Measurements from ENCODE around the gene TPBG.

Gene TPBG

GRCh38 chr6:82371799-82372546 is 8.4 kb downstream of the TPBG start:
- ChIA-PET POLR2A (interaction anchor here (0.6 to 0.7 kb wide), 2 partner anchors 9 to 47 kb away, joined by 3 to 4 read pairs; no protein-coding TSS in a partner anchor), CTCF (interaction anchor here (0.8 kb wide), 2 partner anchors 102 to 115 kb away, joined by 3 read pairs; no protein-coding TSS in a partner anchor)
- TF ChIP-seq ZNF19 (tag by site-specific recombination; IDR thresholded peaks at IDR 0.05; ENCODE audit: low read depth) = no peak
- TF ChIP-seq SP3 (tag by site-specific recombination; IDR thresholded peaks at IDR 0.05) = no peak
- no peak for TF ChIP-seq ZNF184 (tag by site-specific recombination; IDR thresholded peaks at IDR 0.05)
- TF ChIP-seq ZFP37 (tag by site-specific recombination; IDR thresholded peaks at IDR 0.05) = no peak
- no peak for TF ChIP-seq ZNF302 (tag by site-specific recombination; IDR thresholded peaks at IDR 0.05; ENCODE audit: low read depth)
- no peak for TF ChIP-seq ZNF426 (tag by site-specific recombination; IDR thresholded peaks at IDR 0.05)
- no peak for TF ChIP-seq ZNF174 (tag by site-specific recombination; IDR thresholded peaks at IDR 0.05)
- TF ChIP-seq KLF10 (tag by site-specific recombination; IDR thresholded peaks at IDR 0.05) = no peak
- TF ChIP-seq ZBTB6 (tag by site-specific recombination; IDR thresholded peaks at IDR 0.05) = no peak
- no peak for TF ChIP-seq ZNF114 (tag by site-specific recombination; IDR thresholded peaks at IDR 0.05)
- TF ChIP-seq SCRT2 (tag by site-specific recombination; IDR thresholded peaks at IDR 0.05) = no peak
- TF ChIP-seq ZNF530 (tag by site-specific recombination; IDR thresholded peaks at IDR 0.05; ENCODE audit: low read depth) = no peak
- TF ChIP-seq ZFP41 (tag by site-specific recombination; IDR thresholded peaks at IDR 0.05; ENCODE audit: borderline replicate concordance) = no peak
- TF ChIP-seq ZNF404 (tag by site-specific recombination; IDR thresholded peaks at IDR 0.05) = no peak
- no peak for TF ChIP-seq HIC1 (tag by site-specific recombination; IDR thresholded peaks at IDR 0.05)
- TF ChIP-seq SCRT1 (tag by site-specific recombination; IDR thresholded peaks at IDR 0.05; ENCODE audit: borderline replicate concordance) = no peak
- TF ChIP-seq HOXA7 (CRISPR knock-in tag; IDR thresholded peaks at IDR 0.05; ENCODE audit: borderline replicate concordance) = no peak
- no peak for TF ChIP-seq ZNF175 (tag by site-specific recombination; IDR thresholded peaks at IDR 0.05)
- TF ChIP-seq ZNF518A (tag by site-specific recombination; conservative IDR thresholded peaks at IDR 0.05; ENCODE audit: low read depth) = no peak
- H3K4me1 ChIP-seq (ENCODE audit: control insufficient read depth, insufficient read depth, low read length) = peaks cover 8% of the 10 kb centered on the region
- H3K9me3 ChIP-seq (ENCODE audit: control insufficient read depth, insufficient read depth, low read depth, low read length) = no peaks in the 10 kb centered on the region
- no peaks in the 10 kb centered on the region for H3K36me3 ChIP-seq (ENCODE audit: control insufficient read depth in 2 of 2, insufficient read depth in 1 of 2, low read length in 2 of 2)
- no peak overlapping the region for H3K4me3 ChIP-seq (ENCODE audit: low read depth, low read length)
- no peak overlapping the region for H3K27ac ChIP-seq (ENCODE audit: extremely low read depth, low read depth, low read length)

Measured in HEK293 (cell line).